GM15510 (cell line): ENCODE results near the gene DHX32.
A peak's percentile ranks its signal among the peaks of the same experiment; 100 is the strongest.

Source experiments
- POLR2A ChIP-seq: IDR thresholded peaks from 3 replicates; pipeline ENCODE4 v1.6.1; 2011; ENCODE audit warnings: borderline replicate concordance; ENCODE audit not compliant: insufficient read length; ENCODE audit errors: extremely low read depth

DHX32 gene

GRCh38 chr10:125843603-125844329 is 37.3 kb downstream of the DHX32 start:
- TF ChIP-seq POLR2A, result no peak

- TF ChIP-seq POLR2A, result no peak
These were observed 40.1 kb downstream of the DHX32 start for GRCh38 chr10:125840955-125841354.

- no peak for TF ChIP-seq POLR2A
These were observed 40.7 kb downstream of the DHX32 start for GRCh38 chr10:125840406-125840805.

GRCh38 chr10:125838802-125839575 is 42.1 kb downstream of the DHX32 start:
- TF ChIP-seq POLR2A, result no peak

- TF ChIP-seq POLR2A, result no peak
These were observed 44.3 kb downstream of the DHX32 start for GRCh38 chr10:125836746-125837145.

- TF ChIP-seq POLR2A, result no peak
These were observed 52.8 kb downstream of the DHX32 start for GRCh38 chr10:125828311-125828710.

- TF ChIP-seq POLR2A, result no peak
These were observed 54.0 kb downstream of the DHX32 start for GRCh38 chr10:125827133-125827532.

GRCh38 chr10:125824736-125825135 is 56.4 kb downstream of the DHX32 start:
- TF ChIP-seq POLR2A, result no peak

- no peak for TF ChIP-seq POLR2A
These were observed 57.3 kb downstream of the DHX32 start for GRCh38 chr10:125823663-125824251.

- peak; percentile 79 for TF ChIP-seq POLR2A
These were observed 58.0 kb downstream of the DHX32 start, which contains the start of the genes BCCIP and UROS for GRCh38 chr10:125822878-125823662. Gene BCCIP (plus strand): TSS chr10:125823546. CDS start chr10:125823558, 12 bp downstream. Gene UROS (minus strand): TSS chr10:125823258. CDS start chr10:125816499, 6,759 bp downstream.

GRCh38 chr10:125820701-125821100 is 60.4 kb downstream of the DHX32 start:
- no peak for TF ChIP-seq POLR2A

- no peak for TF ChIP-seq POLR2A
These were observed 63.6 kb downstream of the DHX32 start for GRCh38 chr10:125817337-125817946.

- no peak for TF ChIP-seq POLR2A
These were observed 64.5 kb downstream of the DHX32 start for GRCh38 chr10:125816548-125816947.

- no peak for TF ChIP-seq POLR2A
These were observed 65.3 kb downstream of the DHX32 start for GRCh38 chr10:125815764-125816163.
